Fibroblast of gingiva (primary cell): Measurements from ENCODE around the gene KLHL29.
"Not testable (repeated sequence)": the region's sequence is repeated elsewhere in the genome, so short reads cannot be mapped to it uniquely, and the experiment has no call there.

Source experiments
- DNase-seq: peaks from one replicate; pipeline ENCODE4 v3.0.0-alpha.2; 2011; ENCODE audit warnings: low read depth

The KLHL29 gene

DNA sequence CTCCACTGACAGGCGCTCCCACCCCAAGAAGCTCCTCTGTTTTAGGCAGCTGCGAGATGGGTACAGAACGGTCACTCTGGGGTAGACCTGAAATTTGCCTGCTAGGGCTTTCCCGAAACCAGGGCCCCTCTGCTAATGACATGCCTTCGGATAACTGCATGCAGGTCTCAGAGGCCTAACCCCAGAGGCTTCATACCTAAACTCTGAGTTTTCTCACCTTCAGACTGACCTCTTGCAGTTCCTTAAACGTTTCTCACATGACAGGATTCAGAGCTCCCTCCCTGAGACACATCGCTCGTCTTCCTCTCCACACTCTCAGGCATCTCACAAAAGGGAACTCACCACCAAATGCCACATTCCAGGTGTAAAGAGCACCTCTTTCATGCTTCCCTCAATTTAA lies 11.3 kb upstream of the KLHL29 start:
- no peak for DNase-seq

DNA sequence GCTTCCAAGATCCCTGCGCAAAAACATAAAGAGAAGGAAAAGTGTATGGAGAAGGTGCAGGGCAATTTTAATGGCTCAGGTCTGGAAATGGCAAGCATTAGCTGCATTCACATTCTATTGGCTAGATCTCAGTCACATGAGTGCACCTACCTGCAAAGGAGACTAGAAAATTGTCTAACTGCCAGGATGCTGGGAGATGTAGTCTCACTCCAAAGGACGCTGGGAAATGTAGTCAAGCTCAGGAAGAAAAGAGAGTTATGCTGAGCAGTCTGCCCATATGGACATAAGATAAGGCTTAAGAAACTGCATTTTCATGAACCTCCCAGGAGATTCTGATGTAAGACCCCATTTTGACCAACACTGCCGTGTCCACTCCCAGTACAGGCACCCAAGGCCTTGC lies 9.5 kb upstream of the KLHL29 start:
- DNase-seq, result no peak

DNA sequence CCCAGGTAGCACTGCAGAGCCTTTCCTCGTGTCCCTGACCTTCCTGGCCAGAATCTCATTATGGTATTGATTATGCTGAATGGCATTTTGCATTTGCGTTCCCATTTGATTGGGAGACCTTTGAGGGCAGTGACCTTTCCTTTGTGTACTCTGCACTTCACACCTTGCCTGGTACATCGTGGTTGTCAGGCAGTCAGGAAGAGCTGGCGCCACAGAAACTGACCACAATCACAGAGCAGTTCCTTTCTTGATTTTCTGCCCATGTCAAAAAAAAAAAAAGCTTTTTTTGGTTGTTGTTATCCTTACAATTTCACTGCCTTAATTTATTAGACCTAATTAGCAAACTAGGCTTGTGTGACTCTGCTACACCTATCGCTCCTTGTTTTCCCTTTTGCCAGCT lies 8.9 kb upstream of the KLHL29 start:
- DNase-seq, result no peak

DNA sequence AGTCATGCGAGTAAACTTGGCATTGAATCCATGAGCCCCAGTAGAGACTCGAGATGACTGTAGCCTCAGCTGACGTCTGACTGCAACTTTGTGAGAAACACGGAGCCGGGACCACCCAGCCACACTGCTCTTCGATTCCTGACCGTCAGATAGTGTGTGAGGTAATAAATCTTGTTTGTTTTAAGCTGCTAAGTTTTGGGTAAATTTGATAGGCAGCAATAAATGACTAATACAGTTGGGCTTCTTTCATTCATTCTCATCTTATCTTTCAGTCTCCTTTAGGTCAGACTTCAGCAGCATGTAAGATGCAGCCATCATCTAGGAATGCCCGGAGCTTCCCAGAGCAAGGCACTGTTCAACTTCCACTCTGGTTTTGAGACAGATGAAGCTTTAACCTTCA lies 8.0 kb upstream of the KLHL29 start:
- DNase-seq, result no peak

DNA sequence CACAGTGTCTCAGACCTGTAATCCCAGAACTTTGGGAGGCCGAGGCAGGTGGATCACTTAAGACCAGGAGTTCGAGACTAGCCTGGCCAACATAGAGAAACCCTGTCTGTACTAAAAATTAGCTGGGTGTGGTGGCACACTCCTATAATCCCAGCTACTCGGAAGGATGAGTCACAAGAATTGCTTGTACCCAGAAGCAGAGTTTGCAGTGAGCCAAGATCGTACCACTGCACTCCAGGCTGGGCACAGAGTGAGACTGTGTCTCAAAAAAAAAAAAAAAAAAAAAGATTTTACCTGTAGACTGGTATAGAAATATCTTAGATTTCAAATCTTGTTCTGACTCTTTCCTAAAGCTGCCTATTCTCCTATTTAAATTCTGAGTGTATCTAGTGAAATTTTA lies 7.2 kb upstream of the KLHL29 start:
- no peak for DNase-seq

DNA sequence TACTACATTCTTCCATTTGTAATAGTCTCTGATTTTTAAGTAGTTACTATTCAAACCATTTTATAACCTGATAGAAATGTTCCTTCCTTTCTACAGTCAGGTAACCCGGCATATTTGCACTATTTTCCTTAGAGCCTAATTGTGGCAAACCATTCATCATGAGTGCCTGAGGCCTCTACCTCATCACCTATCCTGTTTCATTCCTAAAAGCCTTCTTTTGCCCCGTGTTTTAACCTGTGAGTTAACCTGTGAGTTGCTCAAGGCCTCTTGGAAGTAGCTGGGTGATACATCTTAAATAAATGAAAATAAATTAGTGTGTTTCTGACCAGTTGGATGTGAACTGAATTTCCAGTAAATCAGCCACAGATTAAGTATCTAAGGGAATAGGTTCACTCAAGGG lies 6.5 kb upstream of the KLHL29 start:
- no peak for DNase-seq

DNA sequence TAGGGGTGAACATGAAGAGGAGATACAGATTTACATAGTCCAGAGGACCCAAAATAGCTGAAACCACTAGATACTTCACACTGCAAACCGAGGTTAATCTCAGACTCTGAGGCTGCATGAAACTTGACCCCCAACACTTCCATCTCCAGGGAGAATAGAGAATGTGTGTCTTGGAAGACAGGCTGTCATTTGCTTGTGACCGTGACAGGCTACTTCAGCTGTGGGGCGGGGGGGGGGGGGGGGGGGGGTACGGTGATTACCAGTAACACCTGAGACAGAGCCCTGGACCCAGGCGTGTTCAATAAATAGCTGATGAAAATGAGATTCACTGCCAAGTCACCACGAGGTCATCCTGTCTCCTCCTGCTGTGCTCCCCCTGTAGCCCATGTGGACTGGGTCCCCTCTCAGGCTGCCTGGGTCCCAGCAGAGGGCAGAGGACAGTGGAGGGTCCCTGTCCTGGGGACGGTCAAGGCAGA lies 5.7 kb upstream of the KLHL29 start:
- no peak for DNase-seq

DNA sequence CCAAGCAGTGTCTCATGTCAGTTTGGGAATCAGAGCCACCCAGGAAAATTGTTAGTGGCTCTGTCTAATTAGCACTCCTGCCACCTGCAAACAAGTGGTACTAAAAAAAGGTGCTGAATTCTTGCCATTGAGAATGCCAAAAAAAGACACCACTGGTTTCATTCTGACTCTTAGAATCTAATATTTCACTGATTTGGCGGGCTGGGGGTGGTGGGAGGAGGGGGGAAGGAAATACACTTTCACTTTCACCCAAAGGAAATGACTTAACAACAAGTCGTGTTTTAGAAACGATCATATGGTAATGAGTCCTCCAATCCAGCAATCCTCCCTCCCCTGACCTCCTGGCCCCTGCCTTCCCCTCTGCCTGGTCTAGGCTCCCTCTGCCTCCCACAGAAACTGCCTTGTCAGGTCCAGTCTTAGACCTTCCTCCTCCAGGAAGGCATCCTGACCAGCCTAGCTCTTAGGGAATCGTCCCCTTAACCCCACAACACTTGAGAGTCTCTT lies 4.4 kb upstream of the KLHL29 start:
- DNase-seq, result no peak

DNA sequence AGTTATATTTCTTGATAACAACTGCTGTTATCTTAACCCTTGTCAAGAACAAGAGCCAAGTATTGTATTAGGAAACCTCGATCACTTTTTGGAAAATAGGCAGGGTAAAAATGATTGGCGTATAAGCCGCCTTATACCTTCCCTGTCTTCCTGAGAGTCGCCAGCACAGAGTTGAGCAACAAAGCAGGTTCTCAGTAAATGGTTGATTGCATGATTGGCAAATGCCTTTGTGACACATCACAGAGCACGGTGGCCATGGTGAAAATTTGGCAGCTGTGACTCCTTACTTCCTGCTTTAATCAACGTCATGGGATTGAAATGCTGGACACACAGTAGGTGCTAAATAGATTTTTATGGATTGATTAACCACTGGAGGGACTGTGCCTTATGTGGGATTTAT lies 3.9 kb upstream of the KLHL29 start:
- DNase-seq, result peak; percentile 70

DNA sequence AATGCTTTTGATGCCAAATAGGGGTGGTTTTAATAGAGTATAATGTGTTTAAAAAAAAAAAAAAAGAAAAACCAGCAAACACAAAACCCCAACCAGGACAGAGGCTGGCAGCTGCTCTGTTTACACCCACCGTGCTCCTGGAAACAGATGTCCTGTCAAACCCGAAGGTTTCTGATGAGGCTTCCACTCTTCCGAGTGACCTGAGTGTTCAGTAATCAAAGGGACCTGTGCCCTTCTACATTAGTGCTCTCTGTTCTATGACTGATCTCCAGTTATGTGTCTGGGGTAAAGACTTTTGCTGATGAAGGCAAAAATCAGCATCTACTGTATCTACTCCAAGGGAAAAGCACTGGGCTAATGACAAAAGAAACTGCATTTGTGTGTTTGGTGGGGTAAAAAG lies 3.5 kb upstream of the KLHL29 start:
- no peak for DNase-seq

DNA sequence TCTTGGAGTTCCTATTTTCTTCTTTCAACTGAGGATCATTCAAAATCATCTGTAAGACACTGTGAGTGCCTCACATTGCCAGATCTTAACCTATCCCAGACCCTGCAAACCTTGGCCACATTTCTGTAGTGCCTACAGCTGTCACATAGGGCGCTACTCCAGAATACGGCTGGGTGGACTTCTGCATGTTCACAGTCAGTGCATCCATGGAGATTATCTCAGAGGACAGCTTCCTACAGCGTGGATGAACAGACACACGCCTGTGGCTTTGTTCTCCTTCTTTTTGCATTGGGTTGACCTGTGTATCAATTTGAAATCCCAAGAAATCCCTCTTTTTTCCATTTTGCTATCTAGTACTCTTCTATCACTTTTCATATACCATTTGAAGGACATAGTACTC lies 1.9 kb upstream of the KLHL29 start:
- DNase-seq, result no peak

DNA sequence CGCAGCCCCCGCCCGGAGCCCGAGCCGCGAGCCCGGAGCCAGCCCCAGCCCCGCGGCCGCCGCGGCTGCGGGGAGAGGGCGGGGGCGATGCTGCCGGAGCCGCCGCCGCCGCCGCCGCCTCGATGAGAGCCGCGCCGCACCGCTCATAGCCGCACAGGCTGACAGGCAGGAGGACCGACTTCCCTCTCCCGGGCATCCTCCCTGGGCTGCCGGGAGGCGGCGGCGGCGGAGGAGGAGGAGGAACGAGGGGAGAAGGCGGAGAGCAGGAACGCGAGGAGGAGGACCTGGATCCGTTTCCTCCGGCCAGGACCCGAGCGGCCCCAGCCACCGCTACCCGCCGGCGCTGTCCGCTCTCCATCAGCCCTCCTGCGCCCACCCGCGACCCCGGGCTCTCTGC lies 370 bp downstream of the KLHL29 start:
- DNase-seq, result peak; percentile 46

DNA sequence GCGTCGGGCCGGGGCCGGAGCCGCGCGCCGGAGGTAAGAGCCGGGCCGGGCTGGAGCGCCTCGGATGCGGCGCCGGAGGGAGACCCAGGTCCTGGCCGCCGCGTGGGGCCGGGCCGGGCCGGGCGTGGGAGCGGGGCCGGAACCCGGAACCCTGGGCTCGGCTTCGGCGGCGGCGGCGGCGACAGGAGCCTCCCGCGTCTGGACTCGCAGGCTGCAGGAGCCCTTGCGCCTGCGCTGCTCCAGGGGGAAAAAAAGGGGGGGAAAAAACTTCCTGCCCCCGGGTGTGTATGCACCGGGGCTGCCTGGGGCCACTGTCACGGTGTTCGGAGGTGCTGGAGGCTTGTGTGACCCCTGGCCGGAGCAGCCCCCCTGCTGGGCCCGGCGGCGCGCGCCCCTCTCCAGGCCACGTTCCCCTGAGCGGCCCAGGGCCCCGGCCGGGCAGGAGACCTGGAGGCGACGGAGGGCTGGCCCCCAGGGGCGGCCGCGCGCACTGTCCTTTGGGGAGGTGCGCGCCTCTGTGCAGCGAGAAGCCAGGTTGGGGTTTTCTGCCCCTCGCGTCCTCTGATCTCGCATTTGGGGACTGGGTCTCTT lies 864 bp downstream of the KLHL29 start:
- DNase-seq, result peak; percentile 16

DNA sequence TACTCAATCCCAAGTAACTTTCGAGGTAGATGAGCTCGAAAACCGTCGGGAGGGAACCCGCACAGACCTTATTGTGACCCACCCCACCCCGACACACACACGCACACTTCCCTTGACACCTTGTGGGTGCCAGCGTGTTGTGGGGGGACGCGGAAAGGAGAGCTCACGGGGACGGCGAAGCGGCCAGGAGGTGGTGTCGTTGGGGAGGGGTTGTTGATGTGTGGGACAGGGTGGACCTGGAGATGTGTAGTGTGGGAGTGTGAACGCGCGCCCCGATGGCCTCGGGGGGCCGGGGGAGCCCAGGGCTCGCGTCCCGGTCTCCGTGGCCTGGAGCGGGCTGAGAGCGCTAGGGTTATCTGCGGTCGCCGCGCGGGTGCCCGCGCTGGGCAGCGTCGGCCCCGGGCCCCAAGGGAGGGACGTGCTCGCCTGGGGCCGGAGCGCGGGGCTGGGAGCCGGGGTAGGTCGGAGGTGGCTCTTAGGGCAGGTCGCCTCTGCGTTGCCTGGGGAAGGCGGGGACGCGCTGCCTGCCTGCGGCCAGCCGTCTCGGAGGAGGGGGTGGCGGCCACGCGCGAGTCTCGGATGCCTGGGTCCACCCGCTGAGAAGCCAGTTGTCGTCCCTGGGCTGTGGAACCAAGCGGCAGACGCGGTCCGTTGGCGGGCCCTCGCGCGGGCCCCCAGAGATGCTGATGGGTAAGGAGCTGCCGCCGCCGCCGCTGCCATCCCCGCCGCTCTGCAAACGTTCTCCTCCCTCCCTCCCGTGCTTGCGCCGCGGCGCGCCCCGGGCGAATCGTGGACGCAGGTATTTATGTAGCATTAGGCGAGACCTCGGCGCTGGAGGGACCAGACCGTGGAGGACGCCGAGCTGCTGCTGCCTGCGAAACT lies 1.6 kb downstream of the KLHL29 start:
- DNase-seq, result no peak

DNA sequence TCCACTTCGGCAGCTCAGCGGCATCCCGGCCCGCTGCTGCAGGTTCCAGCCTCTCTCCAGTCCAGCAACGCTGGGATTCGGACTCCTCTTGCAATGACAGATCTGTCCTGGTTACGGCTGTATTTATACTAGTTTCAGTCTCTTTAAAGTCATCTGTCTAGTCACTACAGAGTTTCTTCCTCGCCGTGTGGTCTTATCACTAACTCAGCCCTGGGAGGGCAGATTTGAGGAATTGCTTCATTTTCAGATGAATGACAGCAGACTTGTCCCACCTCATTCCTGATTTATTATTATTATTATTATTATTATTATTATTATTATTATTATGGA lies 2.2 kb downstream of the KLHL29 start:
- DNase-seq, result no peak

DNA sequence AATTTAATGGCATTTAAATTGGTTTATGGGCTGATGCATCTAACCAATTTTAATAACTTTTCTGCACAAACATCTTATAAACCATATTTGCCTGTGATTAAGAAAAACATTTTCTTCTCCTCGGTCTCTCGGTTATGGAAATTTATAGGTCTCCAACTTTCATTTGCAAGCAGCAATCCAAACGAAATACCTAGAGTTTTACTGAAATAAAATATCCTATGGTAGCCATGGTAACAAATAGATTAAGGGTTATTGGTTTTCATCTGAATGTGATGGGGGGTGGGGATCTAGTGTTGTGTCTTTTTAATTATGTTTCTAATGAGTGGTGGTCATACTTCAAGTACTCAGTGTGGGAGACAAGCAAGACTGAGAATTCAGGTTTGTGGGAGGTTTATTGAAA lies 2.9 kb downstream of the KLHL29 start:
- DNase-seq, result no peak

DNA sequence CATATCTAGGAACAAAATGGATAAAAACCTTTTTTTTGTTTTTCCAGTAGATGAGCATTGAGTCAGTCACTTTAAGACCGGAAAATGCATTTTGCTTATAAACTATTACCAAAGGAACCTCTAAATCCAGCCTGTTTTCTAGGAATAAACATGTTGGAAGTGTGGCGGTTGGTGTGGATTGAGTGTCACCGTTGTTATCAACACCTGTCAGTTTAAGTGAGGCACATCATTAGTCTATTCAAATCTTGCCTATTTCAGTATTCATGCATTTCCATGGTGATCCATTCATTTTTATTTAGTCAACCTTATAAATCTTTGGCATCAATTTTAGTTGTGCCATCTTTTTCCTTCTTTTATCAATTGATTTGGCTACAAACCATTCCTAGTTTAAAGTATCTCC lies 3.3 kb downstream of the KLHL29 start:
- no peak for DNase-seq

DNA sequence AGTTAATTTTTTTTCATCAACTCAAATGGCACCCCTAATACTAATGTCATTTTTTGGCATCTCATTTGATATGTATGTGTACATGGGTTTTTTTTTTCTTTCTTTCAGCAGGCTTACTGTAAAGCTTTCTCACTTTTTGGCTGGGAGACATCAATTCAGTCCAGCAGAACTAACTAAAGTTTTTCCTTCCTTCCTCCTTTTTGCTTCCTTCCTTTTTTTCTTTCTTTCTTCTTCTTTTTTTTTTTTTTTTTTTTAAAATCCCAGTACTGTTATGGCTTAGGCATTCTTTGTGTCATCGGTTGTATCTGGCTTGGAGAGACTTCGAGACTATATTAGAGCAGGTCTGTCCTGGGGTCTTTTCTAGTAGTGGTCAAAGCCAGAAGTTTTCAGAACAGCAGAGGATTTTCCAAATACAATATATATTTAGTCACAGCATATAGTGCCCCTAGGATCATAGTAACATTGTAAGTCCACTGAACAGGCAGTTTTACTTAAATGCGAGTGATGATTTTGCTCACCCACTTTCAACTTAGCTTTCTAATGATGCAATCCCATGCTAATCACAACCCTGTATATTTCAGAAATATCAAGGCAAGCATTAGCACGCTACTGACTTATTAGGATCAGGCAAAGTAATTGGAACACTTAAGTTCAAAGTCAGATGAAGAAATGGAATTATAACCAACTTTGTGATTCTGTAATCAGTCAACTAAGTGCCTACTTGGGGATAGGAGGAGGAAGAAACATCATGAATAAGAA lies 4.0 kb downstream of the KLHL29 start:
- no peak for DNase-seq

DNA sequence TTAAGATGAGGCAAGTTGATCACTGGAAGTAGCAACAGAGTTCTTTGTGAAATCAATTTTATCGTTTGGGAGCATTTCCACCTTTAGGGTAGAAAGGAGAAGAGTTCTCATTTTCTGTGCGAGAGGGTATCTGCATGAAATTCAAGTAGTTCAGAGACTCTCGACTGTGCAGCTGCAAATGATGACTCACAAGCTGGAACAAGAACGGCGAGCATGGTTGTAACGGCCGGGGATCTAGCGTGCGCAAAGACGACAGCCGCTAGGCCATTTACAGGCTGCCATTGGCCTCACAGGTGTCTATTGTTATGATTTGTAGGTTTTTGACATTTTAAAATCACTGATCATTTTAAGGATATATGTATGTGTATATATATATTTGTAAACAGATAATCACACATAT lies 5.2 kb downstream of the KLHL29 start:
- no peak for DNase-seq

DNA sequence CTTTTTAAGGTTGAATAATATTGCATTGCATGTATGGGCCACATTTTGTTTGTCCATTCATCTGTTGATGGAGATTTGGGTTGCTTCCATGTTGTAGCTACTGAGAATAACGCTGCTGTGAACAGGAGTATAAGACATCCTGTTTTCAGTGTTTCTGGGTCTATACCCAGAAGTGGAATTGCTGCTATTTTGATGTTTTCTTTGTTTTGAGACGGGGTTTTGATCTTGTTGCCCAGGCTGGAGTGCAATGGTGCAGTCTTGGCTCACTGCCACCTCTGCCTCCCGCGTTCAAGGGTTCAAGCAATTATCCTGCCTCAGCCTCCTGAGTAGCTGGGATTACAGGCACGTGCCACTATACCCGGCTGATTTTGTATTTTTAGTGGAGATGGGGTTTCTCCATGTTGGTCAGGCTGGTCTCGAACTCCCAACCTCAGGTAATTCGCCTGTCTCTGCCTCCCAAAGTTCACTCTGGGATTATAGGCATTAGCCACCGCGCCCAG lies 6.3 kb downstream of the KLHL29 start:
- not testable (repeated sequence) for DNase-seq

DNA sequence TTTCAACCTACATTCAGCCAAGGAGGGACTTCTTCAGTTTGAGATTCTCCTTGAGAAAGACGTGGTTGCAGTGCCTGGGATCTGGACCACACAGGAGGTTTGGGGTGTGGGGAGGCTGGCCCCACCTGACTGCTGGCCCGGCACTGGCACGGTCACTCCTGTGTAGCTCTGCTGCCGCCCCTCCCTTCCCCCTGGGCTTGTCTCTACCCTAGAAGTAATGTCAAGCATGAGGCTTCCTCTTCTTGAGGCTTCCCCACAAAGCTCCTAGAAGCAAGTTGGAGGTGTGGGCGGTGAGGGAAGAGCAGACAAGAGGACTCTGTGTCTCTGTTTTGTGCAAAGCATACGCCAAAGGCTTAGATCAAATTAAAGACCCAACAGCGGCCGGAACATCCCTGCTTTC lies 8.7 kb downstream of the KLHL29 start:
- no peak for DNase-seq

DNA sequence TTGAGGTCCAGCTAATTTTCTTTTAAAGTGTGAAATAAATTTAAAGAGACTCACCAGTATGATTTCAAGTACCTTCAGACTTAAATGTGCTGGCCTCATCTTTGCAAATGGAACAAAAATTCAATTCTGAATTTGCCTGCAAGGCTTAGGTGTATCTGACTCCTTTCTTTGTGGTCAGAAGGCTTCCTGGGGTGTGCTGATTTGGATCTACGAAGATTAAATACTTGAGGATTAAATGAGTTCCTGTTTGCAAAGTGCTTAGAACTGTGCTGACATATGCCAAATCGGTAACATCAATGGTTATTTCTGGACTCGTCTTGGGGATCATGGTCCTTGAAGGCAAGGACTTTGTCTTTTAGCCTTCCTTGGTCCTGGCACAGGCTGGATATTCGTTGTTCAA lies 9.7 kb downstream of the KLHL29 start:
- DNase-seq, result no peak

DNA sequence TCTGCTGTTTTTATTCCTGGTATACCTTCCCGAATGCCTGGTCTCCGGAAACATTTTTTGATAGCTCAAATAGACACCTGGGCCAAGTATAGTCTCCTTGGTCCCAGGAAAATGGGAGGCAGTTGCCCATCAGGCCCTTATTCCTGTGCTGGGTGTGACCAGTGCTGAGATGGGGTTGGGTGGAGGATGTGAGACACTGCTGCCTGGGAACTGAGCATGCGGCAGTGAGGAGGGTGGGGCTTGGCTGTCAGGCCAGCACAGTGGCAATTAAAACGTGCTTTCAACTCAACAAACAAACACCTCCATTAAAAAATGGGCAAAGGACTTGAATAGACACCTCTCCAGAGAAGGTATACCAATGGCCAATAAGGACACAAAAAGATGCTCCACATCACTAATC lies 12.5 kb downstream of the KLHL29 start:
- DNase-seq, result no peak
